ENCODE measurements around the gene PHACTR3.

Gene PHACTR3

GRCh38 chr20:59765599-59766177 lies 161.3 kb downstream of the PHACTR3 start:
- no peak for DNase-seq

GRCh38 chr20:59767656-59768055 lies 163.3 kb downstream of the PHACTR3 start:
- no peak for DNase-seq

GRCh38 chr20:59770270-59770669 lies 165.9 kb downstream of the PHACTR3 start:
- DNase-seq, result no peak

- DNase-seq, result no peak
Observed at GRCh38 chr20:59770851-59771250, 166.5 kb downstream of the PHACTR3 start.

- DNase-seq, result no peak
Observed at GRCh38 chr20:59771506-59772372, 167.4 kb downstream of the PHACTR3 start.

- DNase-seq, result no peak
Observed at GRCh38 chr20:59772373-59772705, 168.0 kb downstream of the PHACTR3 start.

- DNase-seq, result no peak
Observed at GRCh38 chr20:59772931-59773913, 168.9 kb downstream of the PHACTR3 start.

GRCh38 chr20:59774204-59774641 lies 169.9 kb downstream of the PHACTR3 start:
- no peak for DNase-seq

- no peak for DNase-seq
Observed at GRCh38 chr20:59774921-59775686, 170.8 kb downstream of the PHACTR3 start.

GRCh38 chr20:59775687-59776055 lies 171.3 kb downstream of the PHACTR3 start:
- DNase-seq, result no peak

- DNase-seq, result no peak
Observed at GRCh38 chr20:59776059-59776603, 171.8 kb downstream of the PHACTR3 start.

GRCh38 chr20:59776626-59777330 lies 172.4 kb downstream of the PHACTR3 start:
- DNase-seq, result no peak

- DNase-seq, result no peak
Observed at GRCh38 chr20:59777331-59777725, 173.0 kb downstream of the PHACTR3 start.

GRCh38 chr20:59777814-59778575 lies 173.7 kb downstream of the PHACTR3 start:
- no peak for DNase-seq

GRCh38 chr20:59778615-59779200 lies 174.4 kb downstream of the PHACTR3 start:
- no peak for DNase-seq

- no peak for DNase-seq
Observed at GRCh38 chr20:59779656-59780380, 175.5 kb downstream of the PHACTR3 start.

- DNase-seq, result no peak
Observed at GRCh38 chr20:59780494-59781185, 176.3 kb downstream of the PHACTR3 start.

- no peak for DNase-seq
Observed at GRCh38 chr20:59781226-59781625, 176.9 kb downstream of the PHACTR3 start.
